ENCODE data around the gene TANGO2.

TANGO2 gene

DNA sequence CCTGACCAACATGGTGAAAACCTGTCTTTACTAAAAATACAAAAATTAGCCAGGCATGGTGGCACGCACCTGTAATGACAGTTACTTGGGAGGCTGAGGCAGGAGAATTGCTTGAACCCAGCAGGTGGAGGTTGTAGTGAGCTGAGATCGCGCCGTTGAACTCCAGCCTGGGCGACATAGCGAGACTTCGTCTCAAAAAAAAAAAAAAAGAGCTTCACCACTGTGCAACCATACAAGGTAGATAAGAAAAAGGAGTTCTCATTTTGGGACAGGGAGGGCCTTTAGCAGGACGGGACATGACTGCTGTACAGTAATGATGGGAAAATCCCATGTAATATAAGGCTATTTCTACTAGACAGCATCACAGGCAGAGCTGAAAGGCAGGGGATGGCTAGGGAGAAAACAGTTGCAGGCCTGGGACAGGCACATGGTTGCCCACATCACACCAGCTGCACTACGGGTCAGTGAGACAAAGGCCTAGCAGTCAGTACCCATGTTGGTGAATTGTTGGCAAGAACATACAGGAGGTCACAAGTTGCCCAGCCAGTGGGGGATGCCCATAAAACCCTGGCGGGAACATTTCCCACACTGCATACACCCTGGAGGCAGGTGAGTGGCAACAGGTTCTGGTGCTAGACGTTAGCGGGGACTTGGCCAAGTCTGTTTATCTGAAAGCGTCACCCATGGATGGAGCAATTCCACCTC is 5.4 kb downstream of the TANGO2 start:
- no peak for DNase-seq (ENCODE audit: low read depth in 2 of 2)

DNA sequence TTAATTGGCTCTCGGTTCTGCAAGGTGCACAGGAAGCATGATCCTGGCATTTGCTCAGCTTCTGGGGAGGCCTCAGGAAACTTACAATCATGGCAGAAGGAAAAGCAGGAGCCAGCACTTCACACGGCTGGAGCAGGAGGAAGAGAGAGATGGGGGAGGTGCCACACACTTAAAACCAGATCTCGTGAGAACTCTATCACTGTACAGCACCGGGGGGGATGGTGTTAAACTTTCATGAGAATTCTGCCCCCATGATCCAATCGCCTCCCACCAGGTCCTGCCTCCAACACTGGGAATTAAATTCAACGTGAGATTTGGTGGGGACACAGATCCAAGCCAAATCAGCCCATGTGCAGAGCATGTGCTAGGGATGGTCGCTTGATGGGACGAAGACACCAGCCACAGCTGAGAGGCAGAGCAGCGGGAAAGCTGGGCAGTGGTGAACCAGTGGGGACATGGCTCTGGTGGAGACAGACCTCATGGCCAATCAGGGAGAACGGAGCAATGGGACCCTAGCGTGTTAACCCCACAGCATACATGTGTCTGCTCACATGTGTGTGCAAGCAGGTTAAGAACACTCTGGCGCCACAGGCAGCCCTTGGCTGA is 6.2 kb downstream of the TANGO2 start:
- DNase-seq (ENCODE audit: low read depth in 2 of 2) = no peak

DNA sequence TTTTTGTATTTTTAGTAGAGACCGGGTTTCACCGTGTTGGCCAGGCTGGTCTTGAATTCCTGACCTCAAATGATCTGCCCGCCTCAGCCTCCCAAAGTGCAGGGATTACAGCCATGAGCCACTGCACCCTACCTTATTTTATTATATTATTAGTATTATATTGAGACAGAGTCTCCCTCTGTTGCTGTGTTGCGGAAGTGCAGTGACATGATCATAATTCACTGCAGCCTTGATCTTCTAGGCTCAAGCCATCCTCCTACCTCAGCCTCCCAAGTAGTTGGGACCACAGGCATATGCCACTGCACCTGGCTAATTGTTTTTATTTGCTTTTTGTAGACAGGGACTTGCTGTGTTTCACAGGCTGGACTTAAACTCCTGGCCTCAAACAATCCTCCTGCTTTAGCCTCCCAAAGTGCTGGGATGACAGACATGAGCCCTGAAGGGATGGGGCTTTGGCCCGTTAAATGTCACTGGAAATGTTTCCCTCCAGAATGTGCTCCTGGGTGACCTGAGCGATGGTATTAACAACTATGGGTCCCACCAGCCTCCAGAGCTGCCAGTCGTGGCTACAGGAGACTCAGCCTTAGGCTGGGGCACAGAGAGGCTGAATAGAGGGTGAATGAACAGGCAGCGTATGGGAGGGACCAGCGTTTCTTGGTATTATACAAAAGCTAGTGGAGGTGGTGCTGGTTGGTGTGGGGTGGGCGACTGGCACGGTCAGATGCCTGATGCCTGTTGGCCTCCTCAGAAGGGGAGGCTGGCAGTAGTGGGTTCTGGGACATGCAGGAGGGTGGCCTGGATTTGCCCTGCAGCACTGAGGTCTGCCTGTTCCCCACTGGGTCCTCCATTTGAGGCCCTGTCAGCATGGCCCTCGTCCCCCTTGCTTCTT is 7.3 kb downstream of the TANGO2 start:
- DNase-seq (ENCODE audit: low read depth in 2 of 2) = no peak

DNA sequence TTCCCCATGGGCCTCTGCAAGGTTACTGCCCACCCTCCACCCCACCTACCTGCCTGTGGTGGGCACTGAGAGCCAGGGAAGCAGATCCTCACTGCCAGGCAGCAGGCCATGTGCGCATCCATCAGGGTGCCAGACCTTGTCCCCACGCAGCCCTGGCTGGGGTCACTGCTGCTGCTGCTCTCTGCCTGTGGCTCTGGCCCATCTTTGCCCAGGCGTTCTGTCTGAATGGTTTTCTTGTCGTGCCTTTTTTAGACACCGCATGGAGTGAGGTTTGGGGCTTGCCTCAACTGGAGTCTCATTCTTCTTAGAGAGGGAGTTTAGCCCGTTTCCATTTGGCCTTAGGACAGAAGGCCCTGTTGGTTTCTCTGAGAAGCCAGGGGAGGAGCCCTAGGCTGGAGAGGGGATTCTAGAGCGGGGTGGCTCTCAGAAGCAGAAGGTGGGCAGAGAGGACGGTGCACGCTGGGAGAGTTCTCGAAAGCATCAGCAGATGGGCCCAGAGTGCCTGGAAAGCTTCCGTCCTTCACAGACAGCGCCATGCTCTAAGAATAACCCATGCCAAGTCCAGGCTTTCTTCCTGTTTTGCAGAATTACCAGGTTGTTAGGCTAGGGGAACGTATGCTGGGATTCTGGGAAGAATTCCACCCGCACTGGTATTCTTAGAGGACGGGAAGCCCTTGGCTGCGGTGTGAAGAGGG is 8.1 kb downstream of the TANGO2 start:
- DNase-seq (ENCODE audit: low read depth in 2 of 2) = no peak

DNA sequence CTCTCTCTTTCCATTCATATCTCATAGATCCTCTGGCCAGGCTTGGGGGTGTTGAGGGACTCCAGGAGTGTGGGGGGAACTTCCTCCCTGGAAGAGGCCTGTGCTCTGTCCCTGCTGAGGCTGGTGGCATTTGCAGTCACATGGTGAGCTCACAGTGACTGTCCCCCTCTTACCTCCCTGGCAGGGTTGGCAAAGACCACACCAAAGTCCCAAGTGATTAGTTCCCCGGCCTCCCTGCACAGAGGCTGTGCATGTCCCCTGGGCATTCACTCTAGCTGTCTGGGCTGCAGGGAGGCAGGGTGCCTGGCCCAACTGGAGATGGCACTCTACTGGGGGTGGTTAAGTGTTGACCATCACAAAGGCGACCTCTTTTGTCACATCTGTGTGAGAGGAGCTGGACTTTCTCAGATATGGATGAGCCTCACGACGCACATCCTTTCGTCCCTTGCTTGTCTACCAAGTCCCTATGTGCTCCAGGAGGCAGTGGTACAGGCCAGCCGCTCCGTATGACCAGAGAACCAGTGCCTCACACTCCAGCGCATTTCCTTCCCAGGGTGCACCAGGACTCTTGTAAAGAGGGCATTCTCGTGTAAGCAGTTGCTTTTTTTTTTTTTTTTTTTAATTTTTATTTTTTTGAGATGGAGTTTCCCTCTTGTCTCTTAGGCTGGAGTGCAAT is 8.8 kb downstream of the TANGO2 start:
- DNase-seq (ENCODE audit: low read depth in 2 of 2) = no peak

DNA sequence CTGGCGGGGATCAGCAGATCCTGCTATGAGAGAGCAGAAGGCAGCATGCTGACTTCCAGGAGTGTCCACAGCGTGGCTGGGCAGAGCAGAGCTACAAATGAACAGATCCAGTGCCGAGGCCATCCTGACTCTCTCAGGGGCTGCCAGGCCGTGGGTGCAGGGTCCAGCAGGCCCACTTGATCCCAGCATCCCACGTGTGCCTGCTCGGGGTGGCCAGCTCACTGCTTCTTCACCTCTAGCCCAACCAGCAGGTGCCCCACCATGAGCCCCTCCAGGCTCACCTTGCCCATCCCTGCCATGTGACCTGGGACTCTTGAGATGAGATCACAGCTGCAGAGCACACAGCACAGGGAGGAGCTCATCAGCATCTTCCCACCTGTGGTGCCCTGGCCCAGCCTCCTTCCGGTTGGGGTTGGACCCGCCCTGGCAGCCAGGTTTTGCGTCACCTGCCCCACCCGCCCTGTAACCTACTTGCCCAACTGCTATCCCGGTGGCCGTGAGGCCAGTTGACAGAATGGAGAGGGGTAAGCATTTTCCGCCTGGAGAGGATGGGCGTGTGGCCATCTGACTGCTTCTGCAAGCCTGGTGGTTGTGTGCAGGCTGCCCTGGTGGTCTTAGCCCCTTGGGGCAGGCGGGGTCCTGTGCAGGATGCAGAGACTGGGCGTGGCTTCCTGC is 11.0 kb downstream of the TANGO2 start:
- no peak for DNase-seq (ENCODE audit: low read depth in 2 of 2)

DNA sequence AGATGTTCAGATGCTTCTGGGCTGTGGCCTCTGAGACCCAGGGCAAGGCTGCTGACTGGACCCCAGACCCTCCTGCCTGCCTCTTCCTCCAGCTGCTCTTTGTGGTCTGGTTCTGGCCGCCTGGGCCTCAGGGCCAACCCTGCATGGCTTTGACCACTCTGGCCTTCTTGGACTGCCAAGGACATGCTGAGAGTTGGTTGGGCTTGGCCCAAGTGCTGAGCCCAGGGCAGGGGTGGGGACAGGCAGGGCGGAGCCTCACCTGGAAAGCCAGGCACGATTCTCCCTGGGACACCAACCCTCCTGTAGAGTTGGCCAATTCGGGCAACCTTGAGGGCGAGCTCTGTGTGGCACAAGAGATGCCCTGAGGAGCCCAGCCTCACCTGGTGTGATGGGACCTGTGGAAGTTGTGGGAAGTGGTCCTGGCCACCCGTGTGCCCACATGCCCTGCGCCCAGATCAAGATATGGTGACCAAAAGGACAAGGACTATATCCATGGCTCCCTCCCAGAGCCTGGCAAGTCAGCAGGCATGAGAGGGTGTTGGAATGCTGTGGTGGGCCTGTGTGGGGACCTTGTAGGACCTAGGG is 11.6 kb downstream of the TANGO2 start:
- no peak for DNase-seq (ENCODE audit: low read depth in 2 of 2)

DNA sequence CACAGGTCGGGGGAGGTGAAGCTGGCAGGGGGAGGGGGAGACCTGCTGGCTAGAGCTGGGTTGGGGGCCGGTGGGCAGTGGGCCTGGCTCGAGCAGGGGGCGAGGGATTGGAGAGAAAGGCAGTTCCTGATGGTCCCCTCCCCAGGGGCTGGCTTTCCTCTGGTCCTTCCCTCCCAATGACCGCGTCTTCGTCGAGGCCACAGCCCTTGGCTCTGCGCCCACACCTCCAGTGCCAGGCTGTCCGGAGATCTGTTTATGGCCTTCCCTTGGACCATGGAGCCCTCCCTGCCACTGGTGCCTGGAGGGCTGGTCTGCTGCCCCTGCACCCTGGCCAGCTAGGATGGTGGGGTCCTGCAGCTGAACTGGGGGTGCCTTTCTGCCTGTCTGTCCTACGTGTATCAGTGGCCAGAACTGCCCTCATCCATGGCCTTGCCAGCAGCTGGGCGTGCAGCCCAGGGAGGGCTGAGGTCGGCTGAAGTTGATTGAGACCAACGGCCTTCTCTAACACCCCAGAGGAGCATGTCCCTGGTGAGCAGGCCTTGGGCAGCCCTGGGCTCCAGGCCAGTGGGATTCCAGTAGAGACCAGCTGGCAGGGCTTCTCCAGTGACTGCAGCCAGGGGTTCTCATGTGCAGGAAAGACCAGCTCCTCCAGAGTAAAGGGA is 12.3 kb downstream of the TANGO2 start:
- DNase-seq (ENCODE audit: low read depth in 2 of 2) = no peak

DNA sequence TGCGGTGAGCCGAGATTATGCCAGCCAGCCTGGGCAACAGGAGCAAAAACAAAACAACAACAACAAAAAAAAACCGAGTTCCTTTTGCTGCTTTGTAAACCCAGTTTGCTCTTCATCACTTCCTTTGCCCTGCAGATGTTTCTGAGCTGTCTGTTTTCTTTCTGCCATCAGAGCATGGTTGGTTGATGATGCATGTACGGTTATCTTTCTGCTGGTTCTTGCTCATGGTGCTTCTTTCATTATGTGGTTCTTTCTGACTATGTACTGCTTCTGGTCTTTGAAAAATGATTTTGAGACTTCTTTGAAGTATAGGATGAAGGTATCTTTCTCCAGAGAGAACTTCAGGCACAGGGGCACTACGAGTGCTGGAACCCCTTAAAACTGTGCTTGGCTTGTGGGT is 13.2 kb downstream of the TANGO2 start:
- DNase-seq (ENCODE audit: low read depth in 2 of 2) = no peak

DNA sequence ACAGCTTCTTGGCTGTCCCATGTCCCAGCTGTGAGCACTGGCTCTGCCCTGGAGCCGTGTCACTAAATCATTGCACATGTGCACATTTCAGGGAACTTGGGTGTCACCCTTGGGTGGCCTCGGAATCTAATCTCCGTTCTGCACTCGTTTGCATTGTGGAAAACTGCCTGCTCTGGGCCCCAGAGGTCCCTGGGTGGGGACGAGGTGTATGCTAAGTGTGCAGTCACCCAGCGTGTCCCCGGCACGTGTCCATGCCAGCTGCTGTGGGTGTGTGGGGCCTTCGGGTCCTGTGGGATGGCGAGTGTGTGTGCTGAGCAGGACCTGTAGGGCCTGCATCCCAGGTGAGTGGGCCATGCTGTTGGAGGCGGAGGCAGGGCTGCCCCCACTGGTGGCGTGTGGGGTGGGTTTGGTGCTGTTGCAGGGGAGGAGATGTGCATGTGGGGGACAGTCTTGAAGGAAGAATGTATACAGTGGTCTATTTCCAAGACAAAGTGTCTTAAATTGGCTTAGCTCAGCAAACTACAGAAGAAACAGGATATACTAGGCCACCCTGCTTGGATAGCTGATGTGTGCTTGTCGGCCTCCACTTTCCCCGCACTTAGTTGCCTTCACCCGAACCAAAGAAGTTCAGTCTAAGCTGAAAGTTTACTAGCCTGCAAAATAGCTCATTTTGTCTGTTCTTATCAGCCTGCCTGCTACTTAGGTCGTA is 14.6 kb downstream of the TANGO2 start:
- DNase-seq (ENCODE audit: low read depth in 2 of 2) = no peak

DNA sequence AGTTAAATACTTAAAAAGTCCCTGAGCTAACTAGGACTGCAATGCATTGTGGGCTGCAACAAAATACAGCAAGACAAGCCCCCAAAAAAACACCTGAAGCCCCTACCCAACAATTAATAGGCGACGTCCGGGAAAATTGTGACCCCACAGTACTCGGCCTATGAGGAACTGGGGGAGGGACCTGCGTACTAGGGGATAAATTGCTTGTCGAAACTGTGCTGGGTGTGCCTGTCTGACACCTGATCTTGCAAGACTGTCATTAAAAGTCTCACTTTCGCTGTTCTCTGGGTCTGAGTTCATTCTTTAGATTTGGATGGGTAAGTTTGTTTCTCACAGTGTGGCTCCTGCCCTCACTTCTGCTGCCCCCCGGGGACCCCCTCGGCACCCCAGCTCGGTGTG is 15.2 kb downstream of the TANGO2 start:
- no peak for DNase-seq (ENCODE audit: low read depth in 2 of 2)

DNA sequence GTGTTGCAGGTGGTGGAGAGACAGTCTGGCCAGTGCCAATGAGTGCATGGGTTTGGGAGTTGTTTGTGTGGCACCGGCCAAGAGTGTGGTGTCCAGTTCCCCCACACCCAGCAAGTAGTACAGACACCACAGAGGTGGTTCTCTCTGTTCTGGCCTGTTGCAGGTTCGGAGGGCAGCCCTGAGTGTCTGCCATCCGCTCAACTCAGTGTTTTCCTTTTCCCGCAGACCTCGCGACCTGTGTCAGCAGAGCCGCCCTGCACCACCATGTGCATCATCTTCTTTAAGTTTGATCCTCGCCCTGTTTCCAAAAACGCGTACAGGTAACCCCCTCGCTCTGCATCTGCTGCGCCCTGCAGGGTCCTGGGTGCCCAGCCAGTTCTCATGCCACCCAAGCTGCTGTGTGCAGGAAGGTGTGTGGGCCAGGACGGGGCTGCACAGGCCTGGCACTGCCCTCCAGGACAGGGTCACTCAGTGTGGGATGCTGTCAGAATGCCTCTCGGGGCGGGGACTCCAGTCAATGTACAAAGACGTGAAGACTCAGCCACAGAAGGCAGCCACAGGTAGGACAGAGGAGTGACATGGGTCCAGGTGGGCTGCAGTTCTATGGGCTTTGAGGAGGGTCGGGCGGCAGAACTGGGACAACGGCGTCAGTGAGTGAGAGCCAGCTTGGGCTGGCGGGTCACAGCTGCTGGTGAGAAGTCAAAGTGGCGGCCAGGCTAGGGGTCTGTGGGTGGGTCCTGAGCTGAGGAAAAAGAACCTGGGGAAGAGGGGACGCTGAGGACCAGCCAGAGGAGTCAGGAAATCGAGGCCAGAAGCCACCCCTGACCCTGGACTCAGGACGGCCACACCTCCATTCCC is 15.9 kb downstream of the TANGO2 start:
- no peak for DNase-seq (ENCODE audit: low read depth in 2 of 2)

DNA sequence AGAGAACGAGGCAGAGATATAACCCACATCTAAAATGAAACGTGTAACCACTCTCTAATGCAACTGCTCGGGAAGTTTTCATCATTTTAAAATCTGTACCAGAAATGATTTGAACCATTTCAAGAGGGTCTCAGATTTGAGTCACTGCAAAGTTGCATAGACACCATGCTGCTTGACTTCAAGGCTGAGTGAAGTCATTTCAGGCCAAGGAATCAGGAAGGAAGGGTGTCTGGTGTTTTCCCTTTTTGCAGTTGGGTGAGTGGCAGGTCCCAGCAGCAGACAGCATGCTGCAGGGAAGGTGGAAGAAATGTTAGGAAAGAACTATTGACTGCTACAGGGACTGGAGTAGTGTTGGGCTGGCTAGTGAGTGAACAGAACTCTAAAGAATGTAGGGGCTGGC is 16.5 kb downstream of the TANGO2 start:
- DNase-seq (ENCODE audit: low read depth in 2 of 2) = no peak

DNA sequence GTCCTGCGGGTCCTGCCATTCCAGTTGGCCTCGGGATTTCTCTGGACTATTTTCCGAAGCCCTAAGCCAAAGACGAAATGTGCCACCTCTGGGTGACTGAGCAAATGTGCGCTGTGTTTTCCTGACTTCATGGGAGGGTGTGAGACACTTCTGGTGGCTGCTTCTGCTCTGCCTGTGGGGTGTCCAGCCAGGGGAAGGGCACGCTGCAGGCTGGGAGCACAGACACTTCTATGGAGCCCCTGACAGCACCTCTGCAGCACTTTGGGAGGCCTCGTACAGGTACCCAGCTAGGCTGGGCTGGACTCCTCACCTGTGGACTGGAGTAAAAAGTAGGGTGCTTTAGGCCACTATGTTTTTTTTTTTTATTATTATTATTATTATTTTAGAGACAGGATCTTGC is 17.7 kb downstream of the TANGO2 start:
- DNase-seq (ENCODE audit: low read depth in 2 of 2) = no peak

DNA sequence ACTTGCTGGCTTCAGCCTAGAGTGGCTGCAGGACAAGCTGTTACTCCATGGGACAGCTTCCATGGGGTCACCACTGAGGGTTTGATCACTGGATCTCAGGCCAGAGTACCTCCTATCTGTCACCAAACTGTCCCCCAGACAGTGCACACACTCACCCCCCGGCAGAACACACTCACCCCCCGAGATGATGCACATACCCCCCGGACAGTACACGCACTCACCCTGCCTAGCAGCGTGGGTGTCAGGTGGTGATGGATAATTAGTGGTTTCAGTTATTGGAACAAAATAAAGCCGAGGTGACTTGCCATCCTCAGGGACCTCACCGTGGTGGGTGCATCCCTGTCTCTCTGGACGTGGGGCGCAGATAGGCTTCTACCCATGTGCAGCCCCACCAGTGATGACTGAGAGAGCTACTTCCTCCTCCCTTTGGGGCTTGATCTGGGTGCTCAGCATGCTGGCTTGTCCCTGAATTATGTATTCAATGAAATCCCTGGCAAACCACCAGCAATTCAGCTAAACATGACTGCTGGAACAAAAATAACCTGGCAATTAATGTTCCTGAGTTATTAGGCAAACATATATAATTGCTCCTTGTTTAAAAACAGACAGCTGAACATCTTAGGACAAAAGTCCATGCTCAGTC is 18.9 kb downstream of the TANGO2 start:
- DNase-seq (ENCODE audit: low read depth in 2 of 2) = no peak

DNA sequence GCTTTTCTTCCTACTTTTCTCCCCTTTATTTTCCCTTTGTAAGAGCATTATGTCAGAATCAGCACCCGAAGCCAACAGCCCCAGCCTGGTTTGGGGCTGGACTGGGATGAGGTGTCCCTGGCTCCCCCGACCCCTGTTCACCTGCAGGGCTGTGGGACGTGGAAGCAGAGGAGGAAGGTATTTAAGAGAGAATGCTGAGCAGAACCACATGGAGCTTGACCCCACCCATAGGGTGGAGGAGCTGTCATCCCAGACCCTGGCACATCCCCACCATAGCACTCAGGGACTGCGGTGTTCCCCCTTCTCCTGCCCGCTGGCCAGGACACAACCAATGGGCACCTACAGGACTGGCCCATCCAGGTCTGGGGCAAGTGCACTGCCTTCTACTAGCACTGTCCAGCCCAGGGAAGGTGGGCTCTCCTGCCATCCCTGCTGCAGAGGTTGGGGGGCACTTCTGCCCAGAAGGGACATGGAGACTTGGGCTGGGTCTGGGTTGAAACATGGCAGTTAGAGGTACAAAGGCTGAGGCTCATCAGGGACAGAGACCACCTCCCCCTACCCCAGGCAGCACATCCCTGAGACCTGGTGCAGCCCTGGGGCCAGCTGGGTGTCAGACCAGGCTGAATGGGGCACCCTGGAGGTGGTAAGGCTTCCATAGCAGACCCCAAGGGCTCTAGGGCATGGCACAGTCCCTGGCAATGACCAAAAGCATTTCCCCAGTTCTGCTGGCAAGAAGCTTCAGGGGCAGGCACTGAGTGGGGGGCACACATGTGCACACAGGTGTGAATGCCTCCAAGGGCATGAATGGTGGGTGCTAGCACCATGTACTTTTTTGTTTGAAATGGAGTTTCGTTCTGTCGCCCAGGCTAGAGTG is 19.7 kb downstream of the TANGO2 start:
- no peak for DNase-seq (ENCODE audit: low read depth in 2 of 2)

Data from stimulated activated CD4-positive, alpha-beta T cell treated with anti-CD3 and anti-CD28 coated beads, Interleukin-1b, Interleukin-23, amount 100 ng/mL, for 1 hour (primary cell).